Caki2 (cell line): ENCODE data around the gene GDF15. TPM values are rescaled to one million over a fixed set of nuclear protein-coding genes. Genes with fewer than 3 reads are reported as not detected.
"Not testable (repeated sequence)": the region's sequence is repeated elsewhere in the genome, so short reads cannot be mapped to it uniquely, and the experiment has no call there.

Source experiments
- DNase-seq: peaks from one replicate; pipeline ENCODE4 v3.0.0-alpha.2; 2015; ENCODE audit warnings: low read depth
- in situ Hi-C: cut with HindIII; loops from 2 replicates; pipeline ENCODE4 v1.10.0; 2016; ENCODE audit warnings: low sequenced_read_pairs, low pct_unique_long_range_greater_than_20kb, mixed read lengths
- total RNA-seq: library from RNA; depleted of rRNA; stranded (reverse); fragments of >200 nt; shearing (Covaris generic); gene quantifications from 2 replicates; pipeline ENCODE4 v1.2.3, GENCODE V29; 2014; ENCODE audit warnings: low replicate concordance

GDF15 gene
- total RNA-seq, 1 experiment from 2014 or later = 410 TPM

DNA sequence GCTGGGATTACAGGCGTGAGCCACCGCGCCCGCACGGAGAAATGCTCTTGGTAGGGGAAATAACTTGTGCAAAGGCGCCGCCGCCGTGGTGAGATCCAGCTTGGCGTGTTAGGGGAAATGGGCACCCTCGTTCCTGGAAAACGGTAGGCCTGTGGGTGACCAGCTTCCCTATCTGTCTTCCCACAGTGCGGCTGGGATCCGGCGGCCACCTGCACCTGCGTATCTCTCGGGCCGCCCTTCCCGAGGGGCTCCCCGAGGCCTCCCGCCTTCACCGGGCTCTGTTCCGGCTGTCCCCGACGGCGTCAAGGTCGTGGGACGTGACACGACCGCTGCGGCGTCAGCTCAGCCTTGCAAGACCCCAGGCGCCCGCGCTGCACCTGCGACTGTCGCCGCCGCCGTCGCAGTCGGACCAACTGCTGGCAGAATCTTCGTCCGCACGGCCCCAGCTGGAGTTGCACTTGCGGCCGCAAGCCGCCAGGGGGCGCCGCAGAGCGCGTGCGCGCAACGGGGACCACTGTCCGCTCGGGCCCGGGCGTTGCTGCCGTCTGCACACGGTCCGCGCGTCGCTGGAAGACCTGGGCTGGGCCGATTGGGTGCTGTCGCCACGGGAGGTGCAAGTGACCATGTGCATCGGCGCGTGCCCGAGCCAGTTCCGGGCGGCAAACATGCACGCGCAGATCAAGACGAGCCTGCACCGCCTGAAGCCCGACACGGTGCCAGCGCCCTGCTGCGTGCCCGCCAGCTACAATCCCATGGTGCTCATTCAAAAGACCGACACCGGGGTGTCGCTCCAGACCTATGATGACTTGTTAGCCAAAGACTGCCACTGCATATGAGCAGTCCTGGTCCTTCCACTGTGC lies 2.4 kb downstream of the GDF15 start:
- in situ Hi-C loops = no loop called here
- DNase-seq = peak; percentile 89

DNA sequence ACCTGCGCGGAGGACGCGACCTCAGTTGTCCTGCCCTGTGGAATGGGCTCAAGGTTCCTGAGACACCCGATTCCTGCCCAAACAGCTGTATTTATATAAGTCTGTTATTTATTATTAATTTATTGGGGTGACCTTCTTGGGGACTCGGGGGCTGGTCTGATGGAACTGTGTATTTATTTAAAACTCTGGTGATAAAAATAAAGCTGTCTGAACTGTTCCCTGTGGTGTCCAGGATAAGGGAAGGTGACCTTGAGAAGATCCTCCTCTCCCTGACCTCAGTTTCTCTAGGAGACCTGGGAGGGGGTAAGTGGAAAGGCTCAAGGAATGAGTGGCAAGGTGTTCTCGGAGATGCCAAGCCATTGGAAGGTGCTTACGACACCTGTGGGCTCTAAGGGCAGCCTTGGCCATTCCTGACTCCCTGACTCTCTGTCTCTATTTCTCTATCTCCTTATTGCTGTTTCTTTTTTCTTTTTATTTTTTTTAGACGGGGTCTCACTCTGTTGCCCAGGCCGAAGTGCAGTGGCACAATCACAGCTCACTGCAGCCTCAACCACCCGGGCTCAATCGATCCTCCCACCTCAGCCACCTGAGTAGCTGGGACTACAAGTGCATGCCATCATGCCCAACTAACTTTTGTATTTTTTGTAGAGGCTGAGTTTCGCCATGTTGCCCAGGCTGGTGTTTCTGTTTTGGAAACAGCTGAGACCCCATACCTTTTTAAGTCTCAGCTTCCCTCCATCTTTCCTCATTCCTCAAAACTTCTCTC lies 3.2 kb downstream of the GDF15 start:
- in situ Hi-C loops = no loop called here
- no peak for DNase-seq

DNA sequence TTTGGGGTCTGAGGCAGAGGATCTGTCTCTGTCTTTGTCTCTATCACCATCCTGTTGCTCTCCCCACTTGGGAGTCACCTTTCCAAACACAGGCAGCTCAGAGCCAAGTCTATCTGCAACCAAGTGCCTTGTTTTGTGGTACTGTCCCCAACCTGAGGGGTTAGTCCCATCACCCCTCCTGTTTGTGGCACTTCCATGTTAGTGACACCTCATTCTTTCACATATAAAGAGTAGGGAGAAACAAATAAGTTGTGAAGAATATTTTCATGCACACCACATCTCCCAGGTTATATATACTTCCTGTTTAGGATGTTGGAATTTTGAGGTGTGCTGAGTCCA lies 3.7 kb downstream of the GDF15 start:
- no peak for DNase-seq
- in situ Hi-C loops = no loop called here

DNA sequence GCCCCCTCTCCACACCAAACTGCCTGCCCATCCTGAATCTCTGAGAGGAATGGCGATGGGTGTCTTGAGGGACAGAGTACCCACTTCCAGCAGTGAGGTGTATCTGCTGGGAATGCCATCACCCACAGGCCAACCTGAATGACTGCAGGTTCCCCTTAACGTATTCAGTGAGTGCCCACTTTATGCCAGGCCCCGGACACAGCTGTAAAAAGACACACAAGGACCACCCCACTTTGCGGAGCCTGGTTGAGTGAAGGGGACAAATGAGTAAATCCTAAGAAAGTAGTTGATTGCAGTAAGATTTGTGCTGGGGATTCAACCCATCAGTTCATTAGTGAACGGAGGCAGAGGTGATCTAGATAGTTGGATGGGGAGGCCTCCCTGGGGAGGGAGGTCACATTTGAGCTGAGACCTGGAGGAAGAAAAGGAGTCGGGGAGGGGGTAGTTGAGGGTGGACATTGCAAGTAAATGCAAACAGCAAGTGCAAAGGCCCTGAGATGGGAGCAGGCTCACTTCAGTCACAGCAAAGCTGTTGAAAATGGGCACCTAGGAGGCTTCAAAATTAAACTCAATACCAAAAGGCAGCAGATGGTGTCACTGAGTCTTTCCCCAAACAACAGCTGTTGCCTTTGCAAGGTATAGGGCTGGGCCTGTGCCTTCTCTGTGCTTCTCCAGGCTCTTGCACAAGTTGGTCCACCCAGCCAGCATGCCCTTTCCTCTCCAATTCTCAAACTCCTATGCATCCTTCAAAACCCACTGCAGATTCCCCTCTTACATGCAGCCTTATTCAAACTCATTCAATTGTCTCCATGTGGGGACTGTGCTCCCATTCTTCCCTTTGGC lies 4.3 kb downstream of the GDF15 start:
- DNase-seq = peak; percentile 62
- in situ Hi-C loops = no loop called here

DNA sequence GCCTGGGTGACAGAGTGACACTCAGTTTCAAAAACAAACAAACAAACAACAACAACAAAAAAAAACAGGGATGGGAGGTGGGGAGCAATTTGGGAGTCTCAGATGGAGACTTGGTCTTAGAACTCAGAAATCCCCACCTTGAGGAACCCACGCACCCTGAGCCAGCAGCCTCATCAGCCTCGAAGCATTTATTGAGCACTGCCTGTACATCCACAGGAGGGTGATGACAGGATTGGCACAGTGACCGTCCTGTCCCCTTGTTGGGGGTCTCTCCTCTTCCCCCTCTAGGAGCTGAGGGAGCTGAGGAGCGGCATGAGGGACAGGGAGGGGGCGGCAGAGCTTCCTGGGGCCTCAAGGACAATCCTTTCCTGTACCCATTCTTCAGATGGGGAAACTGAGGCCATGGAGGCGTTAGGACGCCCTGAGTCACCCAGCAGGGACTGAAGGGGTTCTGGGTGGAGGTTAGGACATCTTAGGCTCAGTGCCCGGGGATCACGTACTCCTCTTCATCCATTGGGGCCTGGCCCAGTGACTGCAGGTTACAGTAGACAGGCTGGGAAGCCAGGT lies 5.6 kb downstream of the GDF15 start:
- in situ Hi-C loops = no loop called here
- no peak for DNase-seq

DNA sequence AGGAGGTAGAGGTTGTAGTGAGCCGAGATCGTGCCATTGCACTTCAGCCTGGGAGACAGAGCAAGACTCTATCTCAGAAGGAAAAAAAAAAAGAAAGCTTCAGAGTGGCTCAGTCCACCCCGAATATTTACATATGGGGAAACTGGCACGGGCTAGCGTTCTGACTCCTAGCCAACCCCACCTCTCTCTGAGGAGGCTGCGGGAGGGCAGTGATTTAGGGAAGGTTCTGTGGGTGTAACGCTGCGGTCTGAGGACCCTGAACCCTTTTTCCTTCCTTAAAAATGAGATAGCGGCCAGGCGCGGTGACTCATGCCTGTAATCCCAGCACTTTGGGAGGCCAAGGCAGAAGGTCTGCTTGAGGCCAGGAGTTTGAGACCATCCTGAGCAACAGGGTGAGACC lies 6.5 kb downstream of the GDF15 start:
- DNase-seq = no peak
- in situ Hi-C loops = no loop called here

DNA sequence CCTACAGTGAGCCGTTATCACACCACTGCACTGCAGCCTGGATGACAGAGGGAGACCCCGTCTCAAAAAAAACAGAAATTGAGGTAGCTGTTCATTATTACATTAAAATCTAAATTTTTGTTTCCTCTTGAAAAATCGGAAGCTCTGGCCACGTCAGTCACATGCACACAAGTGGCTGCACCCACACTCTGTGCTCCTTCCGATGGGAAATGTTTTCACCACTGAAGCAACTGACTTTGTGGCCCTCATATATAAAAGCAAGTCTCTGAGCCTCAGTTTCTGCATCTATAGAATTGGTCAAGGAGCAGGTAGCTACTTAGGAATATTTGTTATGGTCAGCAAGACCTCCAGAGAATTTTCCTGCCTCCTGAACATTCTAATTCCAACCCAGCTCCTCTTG lies 7.0 kb downstream of the GDF15 start:
- in situ Hi-C loops = no loop called here
- no peak for DNase-seq

DNA sequence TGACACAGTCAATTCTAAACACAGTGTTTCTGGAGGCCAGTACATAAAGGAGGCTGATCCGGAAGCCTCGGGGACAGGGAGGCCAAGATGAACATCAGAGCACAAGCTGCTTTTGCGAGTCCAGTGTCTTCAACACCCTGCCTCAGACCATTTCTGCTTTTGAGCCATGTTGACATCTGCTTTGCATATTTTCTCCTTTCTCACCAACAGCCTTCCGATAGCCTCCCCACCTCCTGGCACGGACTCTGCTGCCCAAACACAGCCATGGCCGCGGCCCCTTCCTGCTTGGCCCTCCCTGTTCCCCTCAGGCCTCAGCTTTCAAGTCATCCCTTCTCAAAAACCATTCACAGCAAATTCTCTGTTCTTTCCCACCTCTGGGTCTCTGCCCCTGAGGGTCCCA lies 7.9 kb downstream of the GDF15 start:
- in situ Hi-C loops = no loop called here

DNA sequence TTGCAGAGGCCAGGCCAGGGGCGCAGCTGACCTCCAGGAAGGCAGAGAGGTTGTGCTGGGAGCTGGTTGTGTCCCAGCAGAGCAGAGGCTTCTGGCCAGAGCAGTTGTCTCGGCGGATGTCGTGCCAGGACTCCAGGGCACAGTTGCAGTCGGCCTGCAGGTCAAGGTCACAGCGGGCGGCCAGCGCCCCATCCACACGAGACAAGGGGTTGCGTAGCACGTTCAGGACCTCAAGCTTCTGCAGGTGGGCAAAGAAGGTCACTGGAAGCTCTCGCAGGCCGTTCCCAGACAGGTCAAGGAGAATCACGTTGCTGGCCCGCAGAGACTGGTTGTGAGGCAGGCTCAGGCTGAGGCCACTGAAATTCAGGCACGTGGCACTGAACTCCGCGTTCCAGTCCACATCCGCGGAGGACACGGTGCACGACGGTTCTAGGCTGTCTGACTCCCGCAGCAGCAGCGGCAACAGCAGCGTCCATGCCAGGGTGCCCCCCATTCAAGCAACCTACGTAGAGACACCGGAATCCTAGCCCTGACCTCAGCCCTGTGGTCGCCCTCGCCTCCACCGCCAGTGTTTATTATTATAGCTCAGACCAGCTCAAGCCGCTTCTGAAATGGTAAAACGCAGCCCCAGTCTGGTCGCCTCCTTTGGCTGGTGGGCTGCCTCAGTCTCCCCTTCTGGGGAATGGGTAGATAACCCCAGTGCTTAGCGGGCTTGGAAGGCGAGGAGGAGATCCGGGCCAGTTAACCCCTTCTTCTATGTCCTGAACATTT lies 10.7 kb downstream of the GDF15 start:
- in situ Hi-C loops = no loop called here
- DNase-seq = no peak

More for the DNA sequence above, 7.9 kb downstream of the GDF15 start:
- DNase-seq = no peak

DNA sequence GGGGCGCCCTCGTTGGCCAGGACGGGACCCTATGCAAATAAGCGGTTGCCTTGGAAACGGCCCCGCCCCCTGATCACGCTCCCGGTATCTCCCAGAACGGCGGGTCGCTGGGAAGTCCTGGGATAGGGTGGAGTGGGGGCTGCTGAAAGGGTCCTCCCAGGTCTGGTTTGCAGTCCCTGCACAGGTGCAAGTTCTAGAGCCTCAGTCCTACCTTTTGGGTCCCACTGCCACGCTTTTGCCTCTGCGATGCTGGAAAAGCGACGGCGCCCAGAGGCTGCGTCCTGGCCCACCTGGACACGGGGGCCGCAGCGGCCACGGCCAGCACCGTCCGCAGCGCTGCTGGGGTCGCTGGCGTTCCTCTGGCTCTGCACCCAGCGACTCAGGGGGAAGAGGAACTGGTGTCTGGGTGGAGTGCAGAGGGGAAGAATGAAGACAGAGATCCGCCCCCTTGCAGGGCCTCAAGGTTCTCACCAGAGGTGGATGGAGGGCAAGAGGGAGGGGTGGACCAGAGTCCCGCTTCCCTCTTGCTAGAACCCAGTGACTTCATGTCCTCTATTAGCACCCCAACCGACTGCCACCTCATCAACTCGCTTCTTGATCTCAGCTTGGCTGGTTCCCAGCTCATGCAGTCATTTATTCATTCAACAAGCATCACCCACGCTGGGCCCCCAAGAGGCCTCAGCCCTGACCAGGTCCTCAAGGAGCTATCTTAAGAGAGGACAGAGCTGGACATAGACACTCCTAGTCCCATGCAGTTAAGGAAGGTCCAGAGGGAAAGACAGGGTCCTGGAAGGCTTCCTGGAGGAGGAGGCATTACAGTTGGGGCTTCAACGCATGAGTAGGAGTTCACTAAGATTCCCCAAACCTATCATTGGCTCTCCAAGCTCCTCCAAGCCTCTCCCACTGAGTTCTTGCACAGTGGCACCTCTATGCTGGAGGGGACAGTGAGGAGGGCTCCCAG lies 11.6 kb downstream of the GDF15 start, which contains the start of gene LRRC25:
Gene LRRC25 (minus strand): TSS at position 381 of the 961 bp plus-strand sequence. CDS start 659 bp downstream, outside the sequence.
- DNase-seq = no peak
- in situ Hi-C loops = no loop called here

DNA sequence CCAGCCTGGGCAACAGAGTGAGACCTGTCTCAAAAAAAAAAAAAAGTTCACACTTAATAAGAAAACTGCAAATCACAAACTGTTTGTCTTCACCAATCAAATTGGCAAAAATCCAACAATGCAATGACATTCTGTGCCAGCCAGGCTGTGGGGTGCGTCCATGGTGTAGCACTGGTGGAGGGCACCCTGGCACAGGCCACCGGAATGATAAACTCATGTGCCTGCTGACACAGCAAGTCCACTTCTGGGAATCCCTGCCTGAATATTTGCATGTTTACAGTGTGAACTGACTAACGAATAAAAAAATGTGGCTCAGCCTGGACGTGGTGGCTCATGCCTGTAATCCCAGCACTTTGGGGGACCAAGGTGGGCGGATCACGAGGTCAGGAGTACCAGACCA lies 13.1 kb downstream of the GDF15 start:
- in situ Hi-C loops = no loop called here
- DNase-seq = peak; percentile 87

DNA sequence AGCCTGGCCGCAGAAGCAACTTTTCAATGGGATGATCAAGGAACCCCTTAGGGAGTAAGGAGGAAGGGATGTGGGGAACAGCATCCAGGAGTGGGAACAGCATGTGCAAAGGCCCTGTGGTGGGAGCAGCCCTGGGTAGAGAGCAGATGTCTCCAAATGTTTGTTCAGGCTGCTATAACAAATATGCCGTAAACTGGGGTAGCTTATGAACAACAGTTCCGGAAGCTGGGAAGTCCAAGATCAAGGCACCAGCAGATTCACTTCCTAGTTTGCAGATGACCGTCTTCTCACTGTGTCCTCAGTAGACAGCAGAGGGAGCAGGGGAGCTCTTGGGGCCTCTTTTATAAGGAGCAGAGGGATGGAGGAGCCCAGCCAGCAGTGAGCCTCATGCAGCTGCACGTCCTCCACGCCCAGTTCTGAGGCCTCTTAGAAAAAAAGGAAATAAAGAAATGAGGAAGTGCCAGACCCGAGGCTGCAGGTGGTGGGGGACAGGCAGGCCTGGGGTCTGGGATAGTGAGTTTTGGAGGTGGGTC lies 15.7 kb downstream of the GDF15 start:
- peak; percentile 91 for DNase-seq
- in situ Hi-C loops = no loop called here

DNA sequence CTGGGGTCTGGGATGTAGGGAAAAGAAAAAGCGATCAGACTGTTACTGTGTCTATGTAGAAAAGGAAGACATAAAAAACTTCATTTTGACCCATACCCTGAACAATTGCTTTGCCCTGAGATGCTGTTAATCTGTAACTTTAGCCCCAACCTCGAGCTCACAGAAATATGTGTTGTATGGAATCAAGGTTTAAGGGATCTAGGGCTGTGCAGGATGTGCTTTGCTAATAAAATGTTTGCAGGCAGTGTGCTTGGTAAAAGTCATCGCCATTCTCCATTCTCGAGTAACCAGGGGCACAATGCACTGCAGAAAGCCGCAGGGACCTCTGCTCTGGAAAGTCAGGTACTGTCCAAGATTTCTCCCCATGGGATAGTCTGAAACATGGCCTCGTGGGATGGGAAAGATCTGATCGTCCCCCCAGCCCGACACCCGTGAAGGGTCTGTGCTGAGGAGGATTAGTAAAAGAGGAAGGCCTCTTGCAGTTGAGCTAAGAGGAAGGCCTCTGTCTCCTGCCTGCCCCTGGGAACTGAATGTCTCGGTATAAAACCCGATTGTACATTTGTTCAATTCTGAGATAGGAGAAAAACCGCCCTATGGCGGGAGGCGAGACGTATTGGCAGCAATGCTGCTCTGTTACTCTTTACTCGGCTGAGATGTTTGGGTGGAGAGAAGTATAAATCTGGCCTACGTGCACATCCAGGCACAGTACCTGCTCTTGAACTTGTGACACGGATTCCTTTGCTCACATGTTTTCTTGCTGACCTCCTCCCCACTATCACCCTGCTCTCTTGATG lies 16.7 kb downstream of the GDF15 start:
- DNase-seq = peak; percentile 73
- in situ Hi-C loops = not testable (repeated sequence)

DNA sequence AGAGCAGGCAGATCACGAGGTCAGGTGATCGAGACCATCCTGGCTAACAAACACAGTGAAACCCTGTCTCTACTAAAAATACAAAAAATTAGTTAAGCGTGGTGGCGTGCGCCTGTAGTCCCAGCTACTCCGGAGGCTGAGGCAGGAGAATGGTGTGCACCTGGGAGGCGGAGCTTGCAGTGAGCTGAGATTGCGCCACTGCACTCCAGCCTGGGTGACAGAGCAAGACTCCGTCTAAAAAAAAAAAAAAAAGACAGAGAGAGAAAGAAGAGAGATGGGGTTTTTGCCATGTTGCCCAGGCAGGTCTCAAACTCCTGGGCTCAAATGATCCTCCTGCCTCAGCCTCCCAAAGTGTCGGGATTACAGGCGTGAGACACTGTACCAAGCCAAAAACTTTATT lies 19.8 kb downstream of the GDF15 start:
- DNase-seq, in situ Hi-C loops: not testable (repeated sequence)

DNA sequence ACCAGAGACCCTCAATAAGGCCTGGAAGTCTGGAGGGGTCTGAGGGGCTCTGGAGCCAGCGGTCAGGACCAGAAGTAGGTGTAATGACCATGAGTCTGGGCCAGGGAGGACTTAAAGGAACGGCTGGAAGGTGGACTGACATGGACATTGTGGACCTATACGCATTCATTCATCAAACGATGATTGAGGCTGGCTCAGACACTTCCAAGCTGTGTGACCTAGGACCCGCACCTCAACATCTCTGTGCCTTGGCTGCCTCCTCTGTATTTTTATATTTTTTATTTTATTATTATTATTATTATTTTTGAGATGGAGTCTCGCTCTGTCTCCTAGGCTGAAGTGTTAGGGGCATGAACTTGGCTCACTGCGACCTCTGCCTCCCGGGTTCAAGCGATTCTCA lies 20.8 kb downstream of the GDF15 start:
- in situ Hi-C loops = no loop called here
- DNase-seq = no peak

DNA sequence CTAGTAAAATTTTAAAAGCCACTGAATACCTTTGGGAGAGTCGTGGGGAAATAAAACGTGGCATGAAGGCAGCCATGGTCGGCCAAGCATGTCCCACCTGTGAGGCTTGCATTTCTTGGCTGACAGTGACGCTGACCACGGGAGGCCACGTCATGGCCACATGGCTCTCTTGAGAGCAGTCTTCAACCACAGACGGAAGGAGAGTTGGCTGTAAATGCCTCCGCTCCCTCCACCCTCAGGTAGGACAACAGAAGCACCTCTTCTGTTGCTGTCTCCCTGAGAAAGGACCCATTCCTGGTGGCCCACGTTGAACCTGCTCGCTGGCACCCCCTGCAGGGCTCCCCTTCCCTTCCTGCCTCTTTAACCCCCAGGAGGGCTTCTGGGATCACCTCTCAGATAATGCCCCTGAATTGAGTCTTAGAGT lies 22.1 kb downstream of the GDF15 start:
- peak; percentile 97 for DNase-seq
- in situ Hi-C loops = no loop called here
